Ovary (tissue), 9 donors: ENCODE data around the gene PROSER3. TPM values are rescaled to one million over a fixed set of nuclear protein-coding genes. Genes with fewer than 3 reads are reported as not detected.
A peak's percentile ranks its signal among the peaks of the same experiment; 100 is the strongest.

Source experiments
- DNase-seq, 5 donors: peaks; one replicate each; pipeline ENCODE4 v3.0.0-alpha.2; 2019 to 2020
- H3K27ac ChIP-seq, 2 donors: fragments of 200-600 bp; one replicate each; pipeline versions ENCODE4 v1.5.1 to v1.8.0; 2019 to 2022
- H3K27me3 ChIP-seq: fragments of 200-600 bp; one replicate; pipeline ENCODE4 v1.8.0; 2022
- H3K36me3 ChIP-seq: fragments of 200-600 bp; sonication (generic); one replicate; pipeline ENCODE4 v1.5.1; 2019
- H3K4me1 ChIP-seq: one replicate; pipeline ENCODE4 v1.8.1; 2013; ENCODE audit warnings: mild to moderate bottlenecking, moderate library complexity; ENCODE audit not compliant: insufficient read depth
- H3K4me3 ChIP-seq: fragments of 200-600 bp; sonication (generic); one replicate; pipeline ENCODE4 v1.5.1; 2017
- H3K9me3 ChIP-seq, 2 donors: fragments of 200-600 bp in 1 of 2; sonication (generic) in 1 of 2; one replicate each; pipeline versions ENCODE4 v1.5.1 to v1.8.1; 2013 to 2019; ENCODE audit warnings: mild to moderate bottlenecking in 1 of 2, moderate library complexity in 1 of 2
- EP300 ChIP-seq: sonication (generic); formaldehyde crosslinking; IDR thresholded peaks from one replicate; pipeline ENCODE4 v1.6.1; 2017; ENCODE audit warnings: antibody characterized with exemption
- POLR2A ChIP-seq: fragments of 450-650 bp; IDR thresholded peaks from one replicate; pipeline ENCODE4 v1.6.1; 2017; ENCODE audit warnings: antibody characterized with exemption, mild to moderate bottlenecking, moderate library complexity
- WGBS, 3 donors: extraction: QIAGEN DNeasy Blood & Tissue Kit in 1 of 3; methylation state at CpG; one replicate each; pipeline versions ENCODE4 v1.1.5 to v1.1.7; 2013 to 2017; 5-methylcytosine and 5-hydroxymethylcytosine counted together
- intact Hi-C, 4 donors: fragments of 100-400 bp; cut with DNase I; formaldehyde crosslinking; loops; one replicate each; pipeline versions ENCODE4 v1.11.0 to v1.15.1; 2022 to 2023
- polyA plus RNA-seq, 2 donors: library from polyadenylated mRNA; stranded (reverse); fragments of 200-250 nt in 1 of 2; fragments of 350-450 nt in 1 of 2; fragmentation: Illumina TruSeq in 1 of 2; extraction: RNeasy Lipid Tissue Mini Kit (QIAGEN cat#74804) in 1 of 2; gene quantifications; one replicate each; pipeline ENCODE4 v1.2.3, GENCODE V29; 2013 to 2014
- total RNA-seq, 7 donors: library from RNA; depleted of rRNA in 2 of 7; stranded (reverse); fragments of >200 nt in 2 of 7; fragmentation: NEBNext Ultra II Directional in 3 of 7; extraction: Animal tissue kit (Norgen Biotek cat#: 25700) in 3 of 7; gene quantifications; one replicate each; pipeline versions ENCODE4 v1.1.0 to v1.2.4, GENCODE V29; 2016 to 2023
- TF ChIP-seq, protein P1 (sequence below), 3 donors: fragments of 450-650 bp in 2 of 3; fragments of 200-600 bp in 1 of 3; IDR thresholded peaks; one replicate each; pipeline versions ENCODE4 v1.5.1 to v1.8.0; 2016 to 2022; ENCODE audit warnings: antibody characterized with exemption in 3 of 3, mild to moderate bottlenecking in 1 of 3
- donor health status: DM: no; HTN: no; CAD: no; lungs with moderate emphysema.
- donor health status: DM: no; HTN: no; CAD: no.
- donor health status: Bipolar disorder and iron deficiency.
- donor health status: DM: yes; HTN: yes; CAD: no.
- donor health status: DM: no; HTN: no; CAD: no.
- donor health status: DM: yes; HTN: yes; CAD: no.

Gene PROSER3
- total and polyA plus RNA-seq, 9 donors: 3.3 to 59.0 (median 24.4) TPM

DNA sequence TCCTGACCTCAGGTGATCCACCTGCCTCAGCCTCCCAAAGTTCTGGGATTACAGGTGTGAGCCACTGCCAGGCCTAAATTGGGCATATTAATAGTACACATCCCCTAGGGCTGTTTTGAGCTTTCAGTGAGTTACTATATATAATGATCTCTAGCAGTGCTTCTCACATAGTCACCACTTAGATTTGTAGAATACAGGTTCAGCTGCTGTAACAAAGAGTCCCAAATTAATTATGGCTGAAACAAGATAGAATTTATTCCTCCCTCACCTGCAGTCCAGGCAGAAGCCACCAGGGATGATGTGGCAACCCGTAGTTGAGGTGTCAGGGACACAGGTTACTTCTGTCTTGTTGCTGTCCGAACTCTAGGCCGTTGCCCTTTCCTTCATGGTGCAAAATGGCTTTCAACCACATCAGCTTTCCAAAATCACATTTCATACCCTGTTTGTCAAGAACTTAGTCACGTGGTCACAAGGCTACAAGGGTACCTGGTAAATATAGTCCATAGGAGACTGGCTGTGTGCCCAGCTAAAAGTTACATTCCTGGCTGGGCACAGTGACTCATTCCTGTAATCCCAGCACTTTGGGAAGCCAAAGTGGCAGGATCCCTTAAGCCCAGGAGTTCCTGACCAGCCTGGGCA lies 2.9 kb downstream of the PROSER3 start:
- H3K4me3 ChIP-seq: no peak overlapping the region
- TF ChIP-seq, protein P1, sequence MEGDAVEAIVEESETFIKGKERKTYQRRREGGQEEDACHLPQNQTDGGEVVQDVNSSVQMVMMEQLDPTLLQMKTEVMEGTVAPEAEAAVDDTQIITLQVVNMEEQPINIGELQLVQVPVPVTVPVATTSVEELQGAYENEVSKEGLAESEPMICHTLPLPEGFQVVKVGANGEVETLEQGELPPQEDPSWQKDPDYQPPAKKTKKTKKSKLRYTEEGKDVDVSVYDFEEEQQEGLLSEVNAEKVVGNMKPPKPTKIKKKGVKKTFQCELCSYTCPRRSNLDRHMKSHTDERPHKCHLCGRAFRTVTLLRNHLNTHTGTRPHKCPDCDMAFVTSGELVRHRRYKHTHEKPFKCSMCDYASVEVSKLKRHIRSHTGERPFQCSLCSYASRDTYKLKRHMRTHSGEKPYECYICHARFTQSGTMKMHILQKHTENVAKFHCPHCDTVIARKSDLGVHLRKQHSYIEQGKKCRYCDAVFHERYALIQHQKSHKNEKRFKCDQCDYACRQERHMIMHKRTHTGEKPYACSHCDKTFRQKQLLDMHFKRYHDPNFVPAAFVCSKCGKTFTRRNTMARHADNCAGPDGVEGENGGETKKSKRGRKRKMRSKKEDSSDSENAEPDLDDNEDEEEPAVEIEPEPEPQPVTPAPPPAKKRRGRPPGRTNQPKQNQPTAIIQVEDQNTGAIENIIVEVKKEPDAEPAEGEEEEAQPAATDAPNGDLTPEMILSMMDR (IDR thresholded peaks at IDR 0.05): no peak
- TF ChIP-seq POLR2A (no peak), EP300 (no peak)
- 91 to 95% (median 93%) methylated on average over 4 of the region's 4 CpGs for WGBS, 3 donors
- no peak overlapping the region for H3K27ac ChIP-seq
- H3K27me3 ChIP-seq: no peaks in the 10 kb centered on the region
- DNase-seq: peak in 1 of 5 donors; percentile 21
- H3K4me1 ChIP-seq: peaks cover 6% of the 10 kb centered on the region
- intact Hi-C loops: no loop called here
- no peaks in the 10 kb centered on the region for H3K9me3 ChIP-seq
- H3K36me3 ChIP-seq: no peaks in the 10 kb centered on the region

DNA sequence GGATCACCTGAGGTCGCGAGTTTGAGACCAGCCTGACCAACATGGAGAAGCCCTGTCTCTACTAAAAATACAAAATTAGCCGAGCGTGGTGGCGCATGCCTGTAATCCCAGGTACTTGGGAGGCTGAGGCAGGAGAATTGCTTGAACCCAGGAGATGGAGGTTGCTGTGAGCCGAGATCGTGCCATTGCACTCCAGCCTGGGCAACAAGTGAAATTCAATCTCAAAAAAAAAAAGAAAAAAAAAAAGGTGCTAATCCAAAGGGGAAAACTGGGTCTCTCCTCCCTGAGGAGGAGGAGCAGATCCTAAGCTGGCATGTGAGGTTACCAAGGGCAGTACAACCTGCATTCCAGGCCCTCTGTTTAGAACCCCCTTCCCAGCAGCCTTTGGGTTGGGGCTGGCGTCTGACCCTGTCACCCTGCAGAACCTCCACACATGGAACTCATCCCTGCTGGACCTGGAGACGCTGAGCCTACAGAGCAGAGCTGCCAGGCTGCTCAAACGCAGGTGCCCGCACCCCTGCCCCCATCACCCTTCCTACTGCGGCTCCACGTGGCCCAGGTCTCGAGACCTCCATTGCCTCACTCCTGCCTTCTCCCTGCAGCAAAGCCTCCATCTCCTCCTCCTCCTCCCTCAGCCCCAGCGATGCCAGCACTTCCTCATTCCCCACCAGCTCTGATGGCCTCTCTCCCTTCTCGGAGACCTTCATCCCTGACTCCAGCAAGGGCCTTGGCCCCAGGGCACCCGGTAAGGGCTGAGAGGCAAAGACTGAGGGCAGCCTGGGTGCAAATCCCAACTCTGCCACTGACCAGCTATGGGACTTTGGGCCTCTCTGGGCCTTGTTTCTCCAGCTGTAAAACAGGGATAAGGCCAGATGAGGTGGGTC lies 6.7 kb downstream of the PROSER3 start:
- H3K4me1 ChIP-seq: peaks cover 19% of the 10 kb centered on the region
- WGBS, 3 donors: 85 to 90% (median 90%) methylated on average over 17 of the region's 17 CpGs
- H3K4me3 ChIP-seq: no peak overlapping the region
- H3K9me3 ChIP-seq: no peaks in the 10 kb centered on the region
- TF ChIP-seq EP300: no peak
- TF ChIP-seq, protein P1 (IDR thresholded peaks at IDR 0.05): no peak
- TF ChIP-seq POLR2A: no peak
- intact Hi-C loops: no loop called here
- H3K36me3 ChIP-seq: no peaks in the 10 kb centered on the region
- no peak overlapping the region for H3K27ac ChIP-seq
- peak in 1 of 5 donors; percentile 19 for DNase-seq
- H3K27me3 ChIP-seq: no peaks in the 10 kb centered on the region

DNA sequence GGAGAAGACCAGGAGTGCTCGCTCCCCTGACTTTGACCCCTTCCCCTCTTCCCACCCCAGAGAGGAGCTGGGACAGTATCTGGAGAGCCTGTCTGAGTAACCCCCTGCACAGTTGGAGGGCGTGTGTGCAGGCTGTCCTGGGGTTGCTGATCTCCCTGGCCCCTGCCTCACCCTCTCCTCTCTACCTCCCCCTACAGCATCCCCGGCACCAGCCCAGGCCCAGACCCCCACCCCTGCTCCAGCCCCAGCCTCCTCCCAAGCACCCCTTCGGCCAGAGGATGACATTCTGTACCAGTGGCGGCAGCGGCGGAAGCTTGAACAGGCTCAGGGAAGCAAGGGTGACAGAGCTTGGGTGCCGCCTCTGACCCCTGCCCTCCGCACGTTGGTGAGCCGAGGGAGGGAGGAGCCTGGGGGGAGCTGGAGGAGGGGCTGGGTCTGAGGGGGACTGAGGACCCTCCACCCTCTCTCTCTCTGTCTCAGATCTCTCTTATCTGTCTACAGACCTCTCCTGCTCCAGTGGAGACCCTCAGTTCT lies 8.7 kb downstream of the PROSER3 start:
- Histone ChIP-seq H3K27me3 (no peaks in the 10 kb centered on the region), H3K4me3 (no peak overlapping the region)

More for the DNA sequence above, 8.7 kb downstream of the PROSER3 start:
- TF ChIP-seq, protein P1 (IDR thresholded peaks at IDR 0.05): no peak
- no peak for TF ChIP-seq EP300
- TF ChIP-seq POLR2A: no peak
- peaks cover 19% of the 10 kb centered on the region for H3K4me1 ChIP-seq
- intact Hi-C loops: no loop called here
- H3K9me3 ChIP-seq: no peaks in the 10 kb centered on the region
- H3K27ac ChIP-seq: peak overlapping the region in 1 of 2 donors; percentile 76
- peak in 1 of 5 donors; percentile 39 for DNase-seq
- H3K36me3 ChIP-seq: no peaks in the 10 kb centered on the region
- 76 to 83% (median 80%) methylated on average over 11 of the region's 11 CpGs for WGBS, 3 donors
